OCI-LY3 (cell line): ENCODE data around the gene SF3B1.

Source experiments
- CTCF ChIP-seq: fragments of 200-600, 300-600 bp; sonication (generic); IDR thresholded peaks from 2 replicates; pipeline ENCODE4 v1.5.1; 2014; ENCODE audit warnings: antibody characterized with exemption, low read length, low read depth
- EZH2phosphoT487 ChIP-seq: fragments of 200-600 bp; shearing (Covaris generic); IDR thresholded peaks from 2 replicates; pipeline ENCODE4 v1.6.1; 2018; ENCODE audit warnings: antibody characterized with exemption, mixed run types, low read depth

DNA sequence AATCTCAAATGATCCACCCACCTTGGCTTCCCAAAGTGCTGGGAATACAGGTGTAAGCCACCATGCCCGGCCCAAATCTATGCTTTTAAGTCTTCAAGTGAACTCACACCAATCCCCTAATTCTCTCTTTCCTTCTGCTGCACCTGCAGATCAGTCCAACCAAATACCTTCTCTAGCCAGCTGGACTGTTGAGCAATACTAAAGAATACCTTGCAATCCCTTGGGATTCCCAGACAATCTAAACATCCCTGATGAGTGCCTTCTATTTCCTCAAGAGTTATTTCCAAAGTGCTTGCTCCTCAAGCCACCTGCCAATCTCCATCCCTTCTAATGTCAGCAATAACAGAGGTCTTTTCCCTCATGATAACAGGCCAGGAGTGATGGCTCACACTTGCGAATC lies 48.6 kb downstream of the SF3B1 start:
- TF ChIP-seq CTCF (no peak), EZH2phosphoT487 (no peak)
